Measurements from ENCODE around the gene U2AF1L4. TPM values are rescaled to one million over a fixed set of nuclear protein-coding genes. Genes with fewer than 3 reads are reported as not detected.

The U2AF1L4 gene
- total RNA-seq, 2 donors from 2014 or later = 14.9 to 18.7 TPM

DNA sequence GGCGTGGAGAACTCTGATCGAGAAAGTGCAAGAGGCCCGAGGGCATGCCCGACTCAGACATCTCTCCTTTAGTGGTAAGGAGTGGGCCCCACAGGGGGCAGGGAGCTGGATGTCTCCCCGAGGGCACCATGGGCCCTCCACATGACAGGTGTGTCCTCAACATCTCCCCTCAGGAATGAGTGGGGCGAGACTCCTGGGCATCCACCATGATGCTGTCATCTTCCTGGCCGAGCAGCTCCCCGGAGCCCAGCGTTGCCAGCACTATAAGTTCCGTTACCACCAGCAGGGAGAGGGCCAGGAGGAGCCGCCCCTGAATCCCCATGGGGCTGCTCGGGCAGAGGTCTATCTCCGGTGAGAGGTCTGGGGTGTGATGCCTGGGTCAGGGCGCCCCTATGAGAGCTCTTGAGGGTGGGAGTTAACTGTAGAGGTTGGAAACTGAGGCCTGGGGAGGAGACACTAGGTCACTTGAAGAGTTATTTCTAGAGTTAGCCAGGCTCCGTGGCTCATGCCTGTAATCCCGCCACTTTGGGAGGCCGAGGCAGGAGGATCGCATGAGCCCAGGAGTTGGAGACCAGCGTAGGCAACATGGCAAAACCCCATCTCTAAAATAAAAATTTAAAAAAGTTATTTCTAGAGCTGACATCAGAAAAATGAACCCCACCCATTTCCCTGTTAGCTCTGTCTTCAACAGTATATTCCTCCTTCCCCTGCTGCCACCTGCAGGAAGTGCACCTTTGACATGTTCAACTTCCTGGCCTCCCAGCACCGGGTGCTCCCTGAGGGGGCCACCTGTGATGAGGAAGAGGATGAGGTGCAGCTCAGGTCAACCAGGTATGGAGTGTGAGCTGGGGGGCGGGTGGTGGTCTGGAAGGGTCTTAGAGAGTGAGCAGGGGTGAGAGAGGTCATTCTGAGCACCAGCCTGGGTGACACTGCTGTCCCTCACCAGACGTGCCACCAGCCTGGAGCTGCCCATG, 8.0 kb downstream of the U2AF1L4 start:
- H3K9me3 ChIP-seq = no peaks in the 10 kb centered on the region
- DNase-seq = no peak
- H3K27me3 ChIP-seq = no peaks in the 10 kb centered on the region
- H3K4me3 ChIP-seq = no peak overlapping the region
- intact Hi-C loops (cut with DNase I) = no loop called here
- TF ChIP-seq, protein P1, sequence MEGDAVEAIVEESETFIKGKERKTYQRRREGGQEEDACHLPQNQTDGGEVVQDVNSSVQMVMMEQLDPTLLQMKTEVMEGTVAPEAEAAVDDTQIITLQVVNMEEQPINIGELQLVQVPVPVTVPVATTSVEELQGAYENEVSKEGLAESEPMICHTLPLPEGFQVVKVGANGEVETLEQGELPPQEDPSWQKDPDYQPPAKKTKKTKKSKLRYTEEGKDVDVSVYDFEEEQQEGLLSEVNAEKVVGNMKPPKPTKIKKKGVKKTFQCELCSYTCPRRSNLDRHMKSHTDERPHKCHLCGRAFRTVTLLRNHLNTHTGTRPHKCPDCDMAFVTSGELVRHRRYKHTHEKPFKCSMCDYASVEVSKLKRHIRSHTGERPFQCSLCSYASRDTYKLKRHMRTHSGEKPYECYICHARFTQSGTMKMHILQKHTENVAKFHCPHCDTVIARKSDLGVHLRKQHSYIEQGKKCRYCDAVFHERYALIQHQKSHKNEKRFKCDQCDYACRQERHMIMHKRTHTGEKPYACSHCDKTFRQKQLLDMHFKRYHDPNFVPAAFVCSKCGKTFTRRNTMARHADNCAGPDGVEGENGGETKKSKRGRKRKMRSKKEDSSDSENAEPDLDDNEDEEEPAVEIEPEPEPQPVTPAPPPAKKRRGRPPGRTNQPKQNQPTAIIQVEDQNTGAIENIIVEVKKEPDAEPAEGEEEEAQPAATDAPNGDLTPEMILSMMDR (IDR thresholded peaks at IDR 0.05) = no peak
- H3K36me3 ChIP-seq = no peaks in the 10 kb centered on the region
- H3K9ac ChIP-seq (ENCODE audit: low read depth in 2 of 2, low read length in 2 of 2) = no peak overlapping the region
- no peak overlapping the region for H3K27ac ChIP-seq
- peaks cover 9% of the 10 kb centered on the region for H3K4me1 ChIP-seq

DNA sequence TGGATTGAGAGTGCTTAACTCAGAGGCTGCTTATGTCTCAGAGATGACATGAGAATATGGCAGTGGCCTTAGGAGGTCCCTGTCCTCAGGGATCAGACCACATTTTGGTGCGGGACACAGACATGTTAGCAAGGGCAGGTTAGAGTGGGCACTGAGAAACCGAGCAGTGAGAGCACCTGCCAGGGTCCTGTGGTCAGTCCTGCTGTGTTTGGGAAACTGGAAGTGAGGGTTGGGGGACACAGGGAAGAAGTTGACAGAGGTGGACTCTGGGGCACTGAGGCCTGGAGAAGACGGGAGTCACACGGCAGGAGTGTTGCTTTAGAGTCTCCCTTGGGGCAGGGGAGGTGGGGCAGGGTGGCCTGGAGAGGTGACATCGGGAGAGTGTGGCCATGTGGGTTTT, 10.3 kb downstream of the U2AF1L4 start:
- intact Hi-C loops (cut with DNase I) = no loop called here
- no peak for DNase-seq
- no peak overlapping the region for H3K27ac ChIP-seq
- TF ChIP-seq, protein P1 (IDR thresholded peaks at IDR 0.05) = no peak
- no peak overlapping the region for H3K9ac ChIP-seq (ENCODE audit: low read depth in 2 of 2, low read length in 2 of 2)
- no peaks in the 10 kb centered on the region for H3K27me3 ChIP-seq
- no peaks in the 10 kb centered on the region for H3K9me3 ChIP-seq
- peaks cover 5% of the 10 kb centered on the region for H3K4me1 ChIP-seq
- H3K4me3 ChIP-seq = no peak overlapping the region
- peaks cover 4% of the 10 kb centered on the region for H3K36me3 ChIP-seq

DNA sequence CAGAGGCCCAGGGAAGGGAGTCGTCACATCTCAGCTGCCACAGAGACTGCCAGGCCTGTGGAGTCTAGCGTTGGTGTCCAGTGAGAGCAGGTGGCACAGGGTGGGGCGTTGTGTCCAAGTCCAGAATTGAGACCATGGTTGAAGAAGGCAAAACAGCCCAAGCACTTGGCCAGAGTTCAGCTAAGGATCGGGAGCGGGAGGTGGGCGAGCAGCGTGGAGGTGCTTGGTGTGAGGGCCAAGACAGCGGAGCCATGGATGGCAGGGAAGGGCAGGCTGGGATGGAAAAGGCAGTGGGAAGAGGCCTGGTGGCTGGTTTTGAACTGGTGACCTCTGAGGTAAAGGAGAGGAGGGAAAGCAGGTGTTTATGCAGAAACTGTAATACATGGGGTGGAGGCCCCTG, 10.9 kb downstream of the U2AF1L4 start:
- intact Hi-C loops (cut with DNase I) = no loop called here
- no peak overlapping the region for H3K4me3 ChIP-seq
- no peak overlapping the region for H3K27ac ChIP-seq
- no peaks in the 10 kb centered on the region for H3K27me3 ChIP-seq
- DNase-seq = no peak
- H3K36me3 ChIP-seq = peaks cover 6% of the 10 kb centered on the region
- TF ChIP-seq, protein P1 (IDR thresholded peaks at IDR 0.05) = no peak
- no peaks in the 10 kb centered on the region for H3K4me1 ChIP-seq
- H3K9ac ChIP-seq (ENCODE audit: low read depth in 2 of 2, low read length in 2 of 2) = no peak overlapping the region
- H3K9me3 ChIP-seq = no peaks in the 10 kb centered on the region

DNA sequence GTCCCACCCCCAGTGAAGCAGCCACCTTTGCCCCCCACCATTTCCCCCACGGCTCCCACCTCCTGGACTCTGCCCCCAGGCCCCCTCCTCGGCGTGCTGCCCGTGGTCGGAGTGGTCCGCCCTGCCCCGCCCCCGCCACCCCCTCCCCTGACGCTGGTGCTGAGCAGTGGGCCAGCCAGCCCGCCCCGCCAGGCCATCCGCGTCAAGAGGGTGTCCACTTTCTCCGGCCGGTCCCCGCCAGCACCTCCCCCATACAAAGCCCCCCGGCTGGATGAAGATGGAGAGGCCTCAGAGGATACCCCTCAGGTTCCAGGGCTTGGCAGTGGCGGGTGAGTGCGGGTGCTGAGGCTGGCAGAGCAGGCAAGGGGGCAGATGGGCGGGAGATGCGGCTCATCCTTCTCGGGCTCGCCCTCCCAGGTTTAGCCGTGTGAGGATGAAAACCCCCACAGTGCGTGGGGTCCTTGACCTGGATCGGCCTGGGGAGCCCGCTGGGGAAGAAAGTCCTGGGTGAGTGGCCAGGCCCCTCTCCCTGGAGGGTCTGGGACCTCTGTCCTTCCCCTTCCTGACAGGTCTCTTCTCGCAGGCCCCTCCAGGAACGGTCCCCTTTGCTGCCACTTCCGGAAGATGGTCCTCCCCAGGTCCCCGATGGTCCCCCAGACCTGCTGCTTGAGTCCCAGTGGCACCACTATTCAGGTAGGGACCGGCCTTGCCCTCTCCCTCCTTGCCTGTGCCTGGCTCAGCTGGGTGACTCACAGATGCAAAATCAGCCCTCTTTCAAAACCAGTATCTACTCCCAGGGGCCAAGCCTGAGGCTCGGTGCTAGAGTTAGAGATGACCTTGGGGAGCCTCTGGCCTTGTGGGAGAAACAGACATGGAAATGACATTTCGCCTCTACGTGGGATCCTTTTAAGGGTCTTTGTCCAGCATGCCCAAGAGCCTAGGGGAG, 11.8 kb downstream of the U2AF1L4 start:
- intact Hi-C loops (cut with DNase I) = no loop called here
- H3K36me3 ChIP-seq = peaks cover 12% of the 10 kb centered on the region
- H3K27me3 ChIP-seq = no peaks in the 10 kb centered on the region
- H3K9me3 ChIP-seq = no peaks in the 10 kb centered on the region
- no peak overlapping the region for H3K4me3 ChIP-seq
- TF ChIP-seq, protein P1 (IDR thresholded peaks at IDR 0.05) = no peak
- no peaks in the 10 kb centered on the region for H3K4me1 ChIP-seq
- no peak for DNase-seq
- H3K9ac ChIP-seq (ENCODE audit: low read depth in 2 of 2, low read length in 2 of 2) = no peak overlapping the region
- H3K27ac ChIP-seq = no peak overlapping the region

DNA sequence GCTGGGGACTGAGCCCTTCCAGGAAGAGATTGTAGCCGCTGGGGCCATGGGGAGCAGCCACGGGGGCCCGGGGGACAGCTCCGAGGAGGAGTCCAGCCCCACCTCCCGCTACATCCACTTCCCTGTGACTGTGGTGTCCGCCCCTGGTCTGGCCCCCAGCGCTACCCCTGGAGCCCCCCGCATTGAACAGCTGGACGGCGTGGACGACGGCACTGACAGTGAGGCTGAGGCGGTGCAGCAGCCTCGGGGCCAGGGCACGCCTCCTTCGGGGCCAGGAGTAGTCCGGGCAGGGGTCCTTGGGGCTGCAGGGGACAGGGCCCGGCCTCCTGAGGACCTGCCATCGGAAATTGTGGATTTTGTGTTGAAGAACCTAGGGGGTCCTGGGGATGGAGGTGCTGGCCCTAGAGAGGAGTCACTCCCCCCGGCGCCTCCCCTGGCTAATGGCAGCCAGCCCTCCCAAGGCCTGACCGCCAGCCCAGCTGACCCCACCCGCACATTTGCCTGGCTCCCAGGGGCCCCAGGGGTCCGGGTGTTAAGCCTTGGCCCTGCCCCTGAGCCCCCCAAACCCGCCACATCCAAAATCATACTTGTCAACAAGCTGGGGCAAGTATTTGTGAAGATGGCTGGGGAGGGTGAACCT, 12.6 kb downstream of the U2AF1L4 start:
- Histone ChIP-seq H3K27me3 (no peaks in the 10 kb centered on the region), H3K9me3 (no peaks in the 10 kb centered on the region), H3K27ac (no peak overlapping the region), H3K36me3 (peaks cover 14% of the 10 kb centered on the region), H3K9ac (ENCODE audit: low read depth in 2 of 2, low read length in 2 of 2) (no peak overlapping the region), H3K4me1 (no peaks in the 10 kb centered on the region), H3K4me3 (no peak overlapping the region)
- TF ChIP-seq, protein P1 (IDR thresholded peaks at IDR 0.05) = no peak
- no peak for DNase-seq
- intact Hi-C loops (cut with DNase I) = no loop called here
